GM12892 (cell line): ENCODE measurements around the gene SRPX2.

Source experiments
- POLR2A ChIP-seq: IDR thresholded peaks from 2 replicates; pipeline ENCODE4 v1.6.1; 2011; ENCODE audit warnings: low read depth, low read length, control low read depth
- POLR2AphosphoS5 ChIP-seq: IDR thresholded peaks from 2 replicates; pipeline ENCODE4 v1.6.1; 2011; ENCODE audit warnings: low read depth, low read length, control low read depth
- TAF1 ChIP-seq: IDR thresholded peaks from 2 replicates; pipeline ENCODE4 v1.6.1; 2011; ENCODE audit warnings: low read depth, mild to moderate bottlenecking, control low read depth, low read length, borderline replicate concordance

- TF ChIP-seq POLR2A (no peak), POLR2AphosphoS5 (no peak), TAF1 (no peak)
These were observed 43.5 kb downstream of the SRPX2 start for GRCh38 chrX:100687546-100687945.
